Left renal cortex interstitium (tissue), 4 donors: ENCODE measurements around the gene ADGRG2. TPM values are rescaled to one million over a fixed set of nuclear protein-coding genes. Genes with fewer than 3 reads are reported as not detected.
"Not testable (repeated sequence)": the region's sequence is repeated elsewhere in the genome, so short reads cannot be mapped to it uniquely, and the experiment has no call there.

ENCODE experiments used
- DNase-seq, 4 donors: peaks; one replicate each; pipeline ENCODE4 v3.0.0-alpha.2; 2013; ENCODE audit warnings: low read depth in 4 of 4, low spot score in 2 of 4, missing footprints in 1 of 4
- polyA plus RNA-seq, 4 donors: library from polyadenylated mRNA; unstranded; fragments of 120-200 nt; gene quantifications; one replicate each; pipeline ENCODE4 v1.2.1, GENCODE V29; 2013; ENCODE audit not compliant: insufficient read length in 4 of 4

The ADGRG2 gene
- polyA plus RNA-seq, 4 donors, result 12.2 to 20.0 (median 15.5) TPM

DNA sequence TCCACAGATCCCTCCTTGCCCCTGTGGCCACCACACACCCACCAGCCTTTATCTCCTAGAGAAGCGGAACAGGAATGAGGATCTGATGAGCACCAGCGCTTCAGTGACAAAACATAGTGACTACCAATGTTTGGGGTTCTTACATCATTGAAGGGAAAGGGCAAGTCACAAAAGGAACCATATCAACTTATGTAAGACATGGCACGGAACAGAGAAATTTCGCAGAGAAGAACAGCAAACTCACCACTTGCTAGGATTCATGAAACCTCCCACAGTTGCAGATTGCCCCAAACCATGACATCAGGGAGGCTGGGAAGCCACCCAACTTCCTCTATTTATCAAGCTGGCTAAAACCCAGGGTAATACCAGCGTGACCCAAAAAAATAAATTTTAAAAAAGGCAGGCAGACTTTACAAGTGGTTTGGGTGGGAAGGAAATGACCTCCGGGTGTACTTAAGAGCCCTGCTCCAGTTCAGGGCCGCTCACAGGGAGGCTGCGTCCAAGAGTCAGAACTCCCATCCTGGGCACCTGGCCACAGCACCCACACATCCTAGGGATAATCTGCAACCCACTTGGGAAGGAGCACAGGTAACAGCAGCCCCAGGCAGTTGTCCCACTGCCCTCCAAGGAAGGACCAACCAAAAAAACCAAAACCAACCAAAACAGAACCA is 36.0 kb downstream of the ADGRG2 start:
- DNase-seq, result no peak

DNA sequence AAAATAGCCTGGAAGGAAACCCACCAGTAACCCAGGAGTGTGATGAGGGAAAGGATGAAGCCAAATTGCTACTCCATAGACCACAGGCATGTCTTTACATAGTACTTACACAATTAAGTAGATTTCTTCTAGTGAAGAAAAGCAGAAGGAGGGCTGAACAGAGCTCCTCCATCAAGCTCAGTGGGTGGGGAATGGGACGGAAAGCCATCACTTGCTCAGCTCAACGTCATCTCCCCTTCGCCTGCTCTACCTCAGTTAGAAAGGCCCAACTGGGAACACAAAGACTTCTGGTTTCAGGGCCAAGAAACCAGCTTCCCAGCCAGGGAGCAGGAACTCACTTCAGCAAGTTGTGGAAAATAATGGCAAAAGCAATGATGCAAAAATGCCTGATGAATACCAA is 36.6 kb downstream of the ADGRG2 start:
- no peak for DNase-seq

DNA sequence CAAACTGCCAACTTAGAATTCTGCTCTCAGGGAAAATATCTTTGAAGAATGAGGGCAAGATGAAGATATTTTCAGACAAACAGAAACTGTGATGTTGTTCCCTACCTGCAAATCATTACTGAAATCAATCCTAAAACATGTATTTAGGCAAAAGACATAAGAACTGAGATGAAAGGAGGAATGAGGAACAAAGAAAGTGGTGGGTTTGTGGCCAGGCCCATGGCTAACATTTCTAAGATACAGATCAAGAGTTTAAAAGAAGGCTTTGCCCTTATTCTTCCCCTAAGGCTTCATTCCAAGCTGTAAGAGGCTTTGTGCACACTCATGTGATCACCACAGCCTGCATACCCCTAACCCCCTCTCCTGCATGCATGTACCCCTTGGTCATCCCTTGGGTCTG is 46.5 kb downstream of the ADGRG2 start:
- DNase-seq, result no peak

DNA sequence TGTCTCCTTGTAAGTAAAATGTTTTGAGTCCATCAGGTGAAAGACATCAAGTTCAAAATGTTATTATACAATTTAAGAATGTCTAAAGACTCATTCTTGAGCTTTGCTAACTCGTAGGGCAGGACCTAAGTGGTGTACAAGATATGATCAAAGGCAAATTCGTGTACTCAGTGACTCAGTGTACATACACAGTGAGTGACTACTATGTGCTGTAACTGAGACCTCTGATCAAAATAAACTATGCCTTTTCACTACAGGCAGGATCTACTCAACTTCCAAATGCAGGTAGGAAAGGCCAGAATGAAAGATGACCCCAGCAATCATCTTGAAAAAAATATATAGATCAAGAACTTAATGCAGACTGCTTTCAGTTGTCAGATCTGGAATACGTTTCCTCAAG is 49.9 kb downstream of the ADGRG2 start:
- no peak for DNase-seq

DNA sequence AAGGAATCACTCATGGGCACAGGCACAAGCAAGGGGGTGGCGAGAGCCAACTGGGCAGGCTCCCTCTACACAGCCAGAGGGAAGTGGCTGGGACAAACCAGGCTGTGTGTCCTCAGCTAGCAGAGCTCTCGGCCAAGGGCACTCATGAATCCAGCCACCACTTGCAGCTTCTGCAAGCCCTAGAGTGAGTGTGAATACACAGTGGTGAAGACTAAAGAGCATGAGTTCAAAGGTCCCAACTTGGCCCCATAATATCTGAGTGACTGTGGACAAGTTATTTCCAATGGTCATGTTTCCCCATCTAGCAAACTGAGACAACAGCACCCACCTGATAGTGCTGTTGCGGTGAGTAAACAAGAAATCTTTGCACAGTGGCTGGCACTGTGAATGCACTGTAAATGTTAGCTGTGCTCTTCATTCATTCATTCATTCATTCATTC is 51.7 kb downstream of the ADGRG2 start:
- no peak for DNase-seq

DNA sequence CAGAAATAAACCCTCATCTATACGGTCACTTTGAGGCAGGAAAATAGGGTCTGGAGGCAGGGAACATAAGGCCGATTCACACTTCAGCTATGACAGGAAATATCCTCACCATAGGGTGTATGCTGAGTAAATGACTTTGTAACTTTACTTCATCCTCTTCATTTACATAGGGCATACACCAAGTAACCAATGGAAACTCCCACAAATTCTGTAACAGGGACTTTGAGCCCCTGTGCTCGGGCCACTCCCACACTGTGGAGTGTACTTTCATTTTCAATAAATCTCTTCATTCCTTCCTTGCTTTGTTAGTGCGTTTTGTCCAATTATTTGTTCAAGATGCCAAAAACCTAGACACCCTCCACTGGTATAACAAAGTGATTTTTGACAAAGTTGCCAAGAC is 55.3 kb downstream of the ADGRG2 start:
- not testable (repeated sequence) for DNase-seq

DNA sequence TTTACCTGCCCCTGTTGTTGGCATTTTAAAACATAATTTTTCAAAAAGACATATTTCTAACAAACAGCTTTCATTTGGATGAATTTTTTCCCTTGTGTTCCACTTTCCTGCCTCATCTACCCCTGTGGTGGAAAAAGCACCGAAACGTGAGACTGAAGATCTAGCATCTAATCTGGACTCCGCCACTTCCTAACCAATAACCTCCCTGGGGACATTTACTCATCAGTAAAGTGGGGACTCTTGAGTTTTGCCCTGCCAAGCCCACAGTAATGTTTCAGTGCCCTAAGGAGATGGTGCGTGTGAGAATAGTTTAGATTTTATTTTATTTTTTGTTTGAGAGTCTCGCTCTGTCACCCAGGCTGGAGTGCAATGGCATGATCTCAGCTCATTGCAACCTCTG is 56.7 kb downstream of the ADGRG2 start:
- DNase-seq, result no peak

DNA sequence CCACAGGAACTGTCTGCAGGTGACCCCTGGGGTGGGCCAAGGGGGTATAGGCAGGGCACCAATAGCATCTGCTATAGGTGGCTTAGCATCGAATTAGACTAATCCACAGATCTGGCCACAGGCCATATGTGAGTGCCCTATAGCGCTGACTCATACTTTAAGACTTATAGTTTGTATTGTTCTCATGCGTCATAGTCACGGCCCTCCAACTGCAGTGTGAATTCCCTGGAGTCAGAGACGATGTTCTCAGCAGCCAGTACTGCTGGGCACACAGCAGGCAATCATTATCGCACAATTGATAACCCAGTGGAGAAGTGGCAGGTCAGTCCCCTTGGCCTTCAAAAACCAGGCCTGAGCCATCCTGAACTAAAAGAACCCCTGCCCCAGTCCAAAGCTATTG is 58.1 kb downstream of the ADGRG2 start:
- no peak for DNase-seq

DNA sequence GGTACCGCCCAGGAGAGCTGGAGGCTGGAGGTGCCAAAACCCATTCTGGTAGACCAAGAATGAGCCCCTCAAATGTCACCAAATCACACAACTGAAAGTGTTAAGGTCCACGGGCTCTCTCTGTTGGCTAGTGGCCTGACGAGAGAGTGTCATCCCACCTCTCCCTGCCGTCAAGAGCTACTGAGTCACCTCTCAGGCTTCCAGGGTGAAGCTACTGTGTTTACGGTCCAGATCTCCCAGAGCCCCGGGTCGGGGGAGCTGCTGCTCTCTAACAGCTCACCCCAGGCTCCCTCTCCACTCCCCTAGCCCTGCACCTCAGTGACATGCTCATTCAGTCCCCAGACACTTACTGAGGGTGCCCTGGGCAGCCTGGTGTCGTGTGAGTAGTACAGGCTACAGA is 59.2 kb downstream of the ADGRG2 start:
- no peak for DNase-seq

DNA sequence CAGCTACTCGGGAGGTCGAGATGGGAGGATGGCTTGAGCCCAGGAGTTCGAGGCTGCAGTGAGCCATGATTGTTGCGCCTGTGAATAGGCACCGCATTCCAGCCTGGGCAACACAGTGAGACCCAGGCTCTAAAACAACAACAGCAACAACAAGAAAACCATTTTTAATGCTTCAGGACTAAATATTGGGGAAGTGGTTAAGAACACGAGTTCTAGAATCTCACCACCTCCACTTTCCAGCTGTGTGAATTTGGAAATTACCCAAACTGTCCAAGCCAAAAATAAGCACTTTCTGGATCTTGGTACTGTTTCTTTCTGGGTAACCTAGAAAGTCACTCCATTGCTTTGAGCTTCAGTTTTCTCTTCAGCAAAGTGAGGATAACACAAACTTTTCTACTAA is 63.2 kb downstream of the ADGRG2 start:
- DNase-seq, result no peak

DNA sequence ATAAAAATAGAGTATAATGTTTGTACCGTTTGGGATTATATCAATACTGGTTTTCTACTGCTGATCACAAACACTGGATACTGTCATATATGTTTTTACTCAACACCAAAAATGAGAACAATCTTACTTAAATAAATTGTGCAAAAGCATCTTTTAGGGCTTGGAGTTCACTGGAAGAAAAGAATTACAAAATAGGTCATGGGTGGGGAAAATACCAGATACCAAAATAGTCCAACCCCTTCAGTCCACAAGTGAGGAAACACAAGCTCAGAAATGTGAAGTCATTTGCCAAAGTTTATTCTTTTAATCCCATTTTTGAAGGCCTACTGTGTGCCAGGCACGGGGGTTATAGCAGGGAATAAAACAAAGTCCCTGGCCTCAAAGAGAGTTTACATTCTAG is 64.4 kb downstream of the ADGRG2 start:
- no peak for DNase-seq

DNA sequence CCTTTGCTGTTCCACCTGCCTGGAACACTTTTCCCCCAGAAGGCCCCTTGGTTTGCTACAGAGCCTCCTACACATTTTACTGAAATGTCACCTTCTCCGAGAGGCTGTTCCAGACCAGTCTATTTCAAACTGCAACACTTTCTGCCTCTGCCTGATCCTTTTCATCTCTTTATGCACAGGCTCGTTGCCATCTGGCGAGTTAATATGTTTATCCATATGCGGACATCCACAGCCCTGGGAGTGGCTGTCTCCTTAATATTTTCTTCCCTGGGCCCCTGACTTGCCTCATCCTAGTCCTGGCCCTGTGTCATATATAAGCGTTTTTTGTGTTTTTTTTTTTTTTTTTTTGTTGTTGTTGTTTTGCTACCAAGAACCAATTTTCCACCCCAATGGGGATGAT is 73.2 kb downstream of the ADGRG2 start:
- no peak for DNase-seq

DNA sequence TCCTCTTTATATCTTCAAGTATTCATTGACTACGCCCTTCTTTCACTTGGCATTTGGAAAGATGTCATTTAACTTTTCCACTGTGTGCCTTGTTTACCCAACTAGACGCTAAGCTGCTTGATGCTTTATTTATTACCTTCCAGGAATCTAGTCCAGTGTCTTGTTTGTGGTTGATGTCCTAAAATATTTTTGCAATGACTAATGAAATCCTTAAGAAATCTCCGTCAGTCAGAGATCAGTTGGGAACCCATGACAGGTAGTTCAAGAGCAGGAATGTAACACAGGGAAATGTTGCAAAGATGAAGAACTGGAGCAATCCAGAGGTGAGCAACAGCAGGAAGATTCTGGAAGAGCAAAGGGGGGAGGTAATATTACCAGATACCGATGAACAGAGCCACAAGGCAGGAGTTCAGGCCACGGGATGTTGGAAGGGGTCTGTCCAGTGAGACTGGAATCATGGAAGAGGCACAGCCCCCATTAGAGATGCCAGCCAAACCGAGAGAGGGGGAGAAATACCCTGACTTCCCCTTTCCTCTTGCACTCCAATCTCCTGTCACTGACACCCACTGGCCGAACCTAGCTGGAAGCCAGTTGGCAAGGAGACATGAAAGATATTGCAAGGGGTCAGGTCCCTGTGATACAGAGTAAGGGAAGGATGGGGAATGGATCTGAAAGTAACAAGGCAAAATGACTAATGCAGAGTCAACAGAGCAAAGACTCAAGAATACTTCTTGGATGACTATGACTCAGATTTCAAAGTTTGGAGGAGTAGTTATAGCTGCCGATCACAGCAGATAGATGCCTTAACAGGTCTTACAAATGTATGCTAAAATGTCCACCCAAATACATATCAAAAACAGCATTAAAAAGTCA is 75.7 kb downstream of the ADGRG2 start:
- DNase-seq, result no peak

DNA sequence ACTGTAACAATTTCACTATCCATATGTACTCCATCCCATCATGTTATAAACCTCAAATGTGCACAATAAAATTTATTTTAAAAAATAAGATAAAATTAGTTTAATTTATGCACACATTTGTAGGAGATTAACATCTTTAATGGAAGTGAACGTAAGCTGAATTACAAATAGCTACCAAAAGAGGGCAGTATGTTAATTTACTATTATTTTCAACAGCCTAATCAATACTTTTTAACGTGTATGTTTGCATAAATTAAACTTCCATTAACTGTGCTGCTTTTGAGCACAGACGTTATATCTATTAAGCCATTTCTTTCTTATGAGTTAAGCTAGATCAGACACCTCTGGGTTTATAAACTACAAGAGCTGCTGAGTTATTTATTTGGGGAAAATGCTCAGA is 81.9 kb downstream of the ADGRG2 start:
- no peak for DNase-seq

DNA sequence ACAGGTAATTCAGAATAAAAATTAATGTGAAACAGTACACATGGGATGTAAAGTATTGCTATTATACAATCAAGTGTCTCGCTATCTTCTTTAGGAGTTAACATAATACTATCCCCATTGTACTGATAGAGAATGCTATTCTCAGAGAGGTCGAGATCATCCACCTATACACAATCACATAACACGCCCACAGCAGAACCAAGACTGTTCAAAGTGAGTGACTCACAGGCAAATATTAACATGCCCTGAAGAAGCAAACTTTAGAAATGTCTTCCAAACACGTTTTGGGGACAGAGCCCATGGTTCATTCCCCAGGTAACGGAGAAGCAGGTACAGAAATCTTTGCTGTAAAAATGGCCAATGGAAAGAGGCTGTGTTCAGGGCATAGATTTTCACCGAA is 88.2 kb downstream of the ADGRG2 start:
- DNase-seq, result no peak

DNA sequence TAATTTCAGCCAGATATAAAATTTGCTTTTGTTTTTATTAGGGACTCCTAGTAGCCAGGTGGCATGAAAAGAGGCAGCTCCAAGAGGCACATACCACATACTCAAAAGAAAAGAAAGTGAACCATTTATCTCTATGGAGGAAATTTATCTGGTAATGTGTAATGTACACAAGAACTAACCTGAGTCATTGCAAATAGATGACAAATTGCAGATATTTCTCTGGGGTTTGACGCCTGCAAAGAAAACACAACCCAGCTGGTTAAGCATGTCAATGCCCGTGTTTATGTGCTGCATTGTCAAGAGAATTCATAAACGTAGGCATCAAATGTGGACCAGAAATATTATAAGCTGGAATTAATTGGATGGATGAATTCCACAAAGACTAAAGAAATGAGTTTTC is 91.5 kb downstream of the ADGRG2 start:
- DNase-seq, result no peak

DNA sequence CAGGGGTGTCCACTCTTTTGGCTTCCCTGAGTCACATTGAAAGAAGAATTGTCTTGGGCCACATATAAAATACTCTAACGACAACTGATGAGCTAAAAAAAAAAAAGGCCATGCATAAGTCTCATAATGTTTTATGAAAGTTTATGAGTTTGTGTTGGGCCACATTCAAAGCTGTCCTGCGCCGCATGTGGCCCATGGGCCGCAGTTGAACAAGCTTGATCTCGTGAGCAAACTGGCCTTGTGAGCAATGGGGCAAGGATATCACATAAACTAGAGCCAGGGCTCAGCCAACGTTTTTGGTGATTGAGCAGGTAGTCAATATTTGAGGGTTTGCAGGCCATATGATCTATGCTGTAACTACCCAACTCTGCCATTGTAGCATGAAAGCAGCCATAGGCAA is 93.7 kb downstream of the ADGRG2 start:
- no peak for DNase-seq

DNA sequence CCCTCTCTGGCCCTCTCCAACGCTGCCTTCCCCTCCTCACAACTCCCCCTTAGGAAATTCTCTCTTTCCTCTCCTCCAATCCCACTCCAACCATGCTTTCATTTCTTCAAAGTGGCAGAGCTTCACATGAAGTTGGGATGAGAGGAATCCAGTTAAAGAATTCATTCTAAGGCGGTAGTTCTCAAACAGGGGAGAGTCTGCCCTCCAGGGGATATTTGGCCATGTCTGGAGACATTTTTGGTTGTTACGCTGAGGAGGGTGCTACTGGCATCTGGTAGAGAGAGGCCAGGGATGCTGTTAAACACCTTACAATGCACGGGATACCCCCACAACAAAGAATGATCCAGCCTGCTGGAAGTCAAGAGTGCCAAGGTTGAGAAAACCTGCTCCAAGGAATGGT is 97.9 kb downstream of the ADGRG2 start:
- DNase-seq, result no peak

DNA sequence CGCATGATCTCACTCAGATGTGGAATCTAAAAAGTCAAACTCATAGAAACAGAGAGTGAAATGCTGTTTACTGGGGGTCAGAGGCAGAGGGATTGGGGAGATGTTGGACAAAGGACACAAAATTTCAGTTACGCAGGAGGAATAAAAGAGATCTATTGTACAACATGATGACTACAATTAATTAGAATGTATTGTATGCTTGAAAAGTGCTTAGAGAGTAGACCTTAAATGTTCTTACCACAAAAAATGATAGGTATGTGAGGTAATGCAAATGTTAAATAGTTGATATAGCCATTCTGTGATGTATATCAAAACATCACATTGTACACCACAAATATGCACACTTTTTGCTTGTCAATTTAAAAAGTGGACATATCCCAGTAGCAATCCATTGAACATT is 102.3 kb downstream of the ADGRG2 start:
- no peak for DNase-seq

DNA sequence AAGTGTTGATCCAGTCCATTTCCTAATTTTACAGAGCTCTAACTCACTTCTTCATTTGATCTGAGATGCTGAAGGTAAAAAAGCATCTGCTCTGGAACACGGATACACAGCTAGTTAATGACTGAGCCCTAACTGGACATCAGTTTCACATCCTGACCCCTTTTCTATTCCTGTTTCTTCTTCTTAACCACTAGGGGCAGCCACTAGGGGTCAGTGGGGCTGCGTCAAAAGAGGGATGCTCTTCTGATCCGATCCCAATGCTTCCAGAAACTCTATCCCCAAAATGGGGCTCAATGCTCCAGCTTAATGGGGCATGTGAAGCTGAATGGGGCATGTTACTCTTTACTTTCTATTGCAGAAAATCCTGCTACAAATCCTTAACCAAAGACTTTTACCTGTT is 105.0 kb downstream of the ADGRG2 start:
- no peak for DNase-seq

DNA sequence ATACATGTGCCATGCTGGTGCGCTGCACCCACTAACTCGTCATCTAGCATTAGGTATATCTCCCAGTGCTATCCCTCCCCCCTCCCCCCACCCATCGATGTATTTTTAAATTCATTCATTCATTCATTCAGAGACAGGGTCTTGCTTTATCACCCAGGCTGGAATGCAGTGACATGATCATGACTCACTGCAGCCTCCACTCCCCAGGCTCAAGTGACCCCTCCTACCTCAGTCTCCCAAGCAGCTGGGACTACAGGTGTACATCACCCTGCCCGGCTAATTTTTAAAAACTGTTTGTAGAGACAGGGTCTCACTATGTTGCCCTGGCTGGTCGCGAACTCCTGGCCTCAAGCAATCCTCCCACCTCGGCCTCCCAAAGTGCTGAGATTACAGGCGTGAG is 105.7 kb downstream of the ADGRG2 start:
- not testable (repeated sequence) for DNase-seq

DNA sequence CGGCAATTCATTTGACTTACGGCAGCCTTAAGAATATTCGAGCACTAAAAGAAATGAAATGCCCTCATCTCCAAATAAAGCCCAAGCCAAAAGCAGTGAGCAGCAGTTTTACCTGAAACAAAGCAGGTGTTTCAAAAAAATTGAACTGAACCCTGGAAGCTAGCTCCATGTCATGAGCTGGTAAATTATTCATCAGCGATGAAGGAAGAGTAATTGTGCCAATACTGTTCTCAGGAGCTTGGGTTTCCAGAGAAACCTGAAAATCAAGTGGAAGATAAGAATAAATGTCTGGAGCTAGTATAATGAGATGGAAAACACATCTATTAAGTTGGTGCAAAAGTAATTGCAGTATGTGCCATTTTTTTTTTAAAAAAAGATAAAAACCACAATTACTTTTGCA is 114.4 kb downstream of the ADGRG2 start:
- no peak for DNase-seq
